GM12878 (cell line): ENCODE results near the gene CCDC190. TPM values are rescaled to one million over a fixed set of nuclear protein-coding genes. Genes with fewer than 3 reads are reported as not detected.

Source experiments
- ATAC-seq: fragments of 200-7000 bp; cut with Tn5 transposase; 3 replicates; pipeline ENCODE4 v1.9.1; 2020; ENCODE audit warnings: mild to moderate bottlenecking, moderate library complexity
- BruUV-seq: library from RNA; stranded (reverse); fragments of 400-500 nt; replicated peaks from 2 replicates; lab custom pipeline; 2021; lab: Mats Ljungman, UMichigan
- CTCF ChIA-PET: fragments of 300-600 bp; sonication (Branson Sonifier 250); formaldehyde crosslinking; extraction: SDS; loops from one replicate; lab custom pipeline; 2021; ENCODE audit warnings: inconsistent platforms; lab: Yijun Ruan, JAX
- POLR2A ChIA-PET: fragments of 350-600 bp; formaldehyde crosslinking; extraction: SDS; loops from one replicate; lab custom pipeline; 2021; ENCODE audit warnings: inconsistent platforms; lab: Charles Lee
- RAD21 ChIA-PET: fragments of 300-600 bp; sonication (Branson Sonifier 250); formaldehyde crosslinking; loops from one replicate; lab custom pipeline; 2023; ENCODE audit warnings: antibody characterized with exemption; ENCODE audit not compliant: unreplicated experiment; lab: Charles Lee
- SMC1A ChIA-PET: fragments of 300-600 bp; sonication (Branson Sonifier 250); formaldehyde crosslinking; loops from one replicate; lab custom pipeline; 2023; ENCODE audit not compliant: unreplicated experiment, uncharacterized antibody; lab: Charles Lee
- DNase-seq: peaks from one replicate; pipeline ENCODE4 v3.0.0-alpha.2; 2011; ENCODE audit warnings: low read depth, low spot score
- FAIRE-seq: peaks from 3 replicates; lab custom pipeline; 2011; peaks lifted over from hg19 to GRCh38; lab: Jason Lieb, UNC
- H2AFZ ChIP-seq: 2 replicates; pipeline ENCODE4 v1.6.0; 2011; ENCODE audit warnings: low read depth, low read length, control low read depth; ENCODE audit not compliant: control insufficient read depth
- H3K27ac ChIP-seq: 2 replicates; pipeline ENCODE4 v1.5.1; 2011; ENCODE audit warnings: control low read depth; ENCODE audit not compliant: control insufficient read depth, insufficient read depth
- H3K27me3 ChIP-seq, 2 experiments: replicated peaks in 1 of 2; 2 replicates each; pipeline versions ENCODE4 v1.6.0 to v1.6.1; 2011; ENCODE audit warnings: low read length in 1 of 2; ENCODE audit not compliant: control insufficient read depth in 2 of 2, insufficient read depth in 2 of 2
- H3K36me3 ChIP-seq, 2 experiments: 2 replicates each; pipeline ENCODE4 v1.5.1; 2011; ENCODE audit warnings: low read length in 1 of 2; ENCODE audit not compliant: control insufficient read depth in 2 of 2, insufficient read depth in 2 of 2
- H3K4me1 ChIP-seq: 2 replicates; pipeline ENCODE4 v1.6.1; 2011; ENCODE audit warnings: mild to moderate bottlenecking, low read length, moderate library complexity, mixed read lengths; ENCODE audit not compliant: control insufficient read depth, insufficient read depth
- H3K4me2 ChIP-seq: 2 replicates; pipeline ENCODE4 v1.6.0; 2011; ENCODE audit warnings: control low read depth; ENCODE audit not compliant: control insufficient read depth, insufficient read depth
- H3K4me3 ChIP-seq: fragments of 200-600 bp; sonication (generic); 2 replicates; pipeline ENCODE4 v1.5.1; 2016
- H3K79me2 ChIP-seq: 2 replicates; pipeline ENCODE4 v1.6.0; 2011; ENCODE audit warnings: low read length; ENCODE audit not compliant: control insufficient read depth, insufficient read depth
- H3K9ac ChIP-seq: 2 replicates; pipeline ENCODE4 v1.8.0; 2011; ENCODE audit warnings: low read length, control low read depth, mixed read lengths; ENCODE audit not compliant: control insufficient read depth, insufficient read depth
- H3K9me3 ChIP-seq: replicated peaks from 3 replicates; pipeline ENCODE4 v1.5.1; 2011; ENCODE audit warnings: mild to moderate bottlenecking, low read length; ENCODE audit not compliant: control insufficient read depth, insufficient read depth
- H4K20me1 ChIP-seq: 2 replicates; pipeline ENCODE4 v1.6.0; 2011; ENCODE audit not compliant: control insufficient read depth, insufficient read depth
- EP300 ChIP-seq, 2 experiments: fragments of 150-350 bp in 1 of 2; IDR thresholded peaks; 2 replicates each; pipeline ENCODE4 v1.6.1; 2011 to 2012; ENCODE audit warnings: low read depth in 2 of 2, low read length in 2 of 2, borderline replicate concordance in 1 of 2, improper control_type of control experiment in 1 of 2, inconsistent platforms in 1 of 2; ENCODE audit not compliant: control insufficient read depth in 1 of 2
- HDGF ChIP-seq: fragments of 450-650 bp; IDR thresholded peaks from 2 replicates; pipeline ENCODE4 v1.6.1; 2016; ENCODE audit warnings: antibody characterized with exemption
- PAX8 ChIP-seq: fragments of 450-650 bp; IDR thresholded peaks from 2 replicates; pipeline ENCODE4 v1.6.1; 2017; ENCODE audit warnings: mild to moderate bottlenecking, moderate library complexity
- TAF1 ChIP-seq: IDR thresholded peaks from 2 replicates; pipeline ENCODE4 v1.6.1; 2011; ENCODE audit warnings: mild to moderate bottlenecking, low read depth, low read length, borderline replicate concordance
- ZBED1 ChIP-seq: IDR thresholded peaks from 2 replicates; pipeline ENCODE4 v1.6.1; 2016; ENCODE audit warnings: borderline replicate concordance
- WGBS: methylation state at CpG from one replicate; pipeline ENCODE4 v1.1.6; 2016; ENCODE audit warnings: low lambda C conversion rate; ENCODE audit not compliant: insufficient replicate concordance, insufficient coverage; ENCODE audit errors: missing lambda C conversion rate; 5-methylcytosine and 5-hydroxymethylcytosine counted together
- in situ Hi-C: fragments of 300-500 bp; cut with MboI; formaldehyde crosslinking; loops from 9 replicates; pipeline ENCODE4 v1.14.3; 2018; ENCODE audit warnings: mixed read lengths
- intact Hi-C: fragments of 100-400 bp; cut with micrococcal nuclease; formaldehyde crosslinking; loops from one replicate; pipeline ENCODE4 v1.14.2; 2022; ENCODE audit not compliant: unreplicated experiment
- polyA plus RNA-seq, 11 experiments: library from polyadenylated mRNA; depleted of rRNA in 4 of 11; unstranded in 6 of 11; stranded (reverse) in 5 of 11; fragments of >200 nt; fragmentation: Nextera tagmentation in 4 of 11; fragmentation: Illumina TruSeq in 1 of 11; extraction: Ambion mirVana in 4 of 11; extraction: Trizol in 1 of 11; gene quantifications; 1 replicate in 1 of 11; 2 replicates in 10 of 11; pipeline versions ENCODE4 v1.2.1 to v1.2.3, GENCODE V29; 2011 to 2016; ENCODE audit warnings: inconsistent platforms in 2 of 11, missing spikeins in 2 of 11, low read depth in 1 of 11
- total RNA-seq, 4 experiments: library from RNA; depleted of rRNA in 3 of 4; stranded (reverse); fragments of >200 nt in 3 of 4; fragmentation: Illumina TruSeq in 1 of 4; extraction: Trizol in 1 of 4; gene quantifications; 2 replicates each; pipeline versions ENCODE4 v1.2.1 to v1.2.3, GENCODE V29; 2013 to 2021
- TF ChIP-seq, protein P1 (sequence below): fragments of 450-650 bp; IDR thresholded peaks from 2 replicates; pipeline ENCODE4 v1.6.1; 2017; ENCODE audit warnings: low read depth, mild to moderate bottlenecking, moderate library complexity
- TF ChIP-seq, protein P2 (sequence below): fragments of 450-650 bp; IDR thresholded peaks from 2 replicates; pipeline ENCODE4 v1.6.1; 2016; ENCODE audit warnings: mild to moderate bottlenecking

Gene CCDC190
- total and polyA plus RNA-seq, 10 of the 15 experiments (the other 5 are each of a cell fraction or from before 2014, with no cell fraction given): not detected

DNA sequence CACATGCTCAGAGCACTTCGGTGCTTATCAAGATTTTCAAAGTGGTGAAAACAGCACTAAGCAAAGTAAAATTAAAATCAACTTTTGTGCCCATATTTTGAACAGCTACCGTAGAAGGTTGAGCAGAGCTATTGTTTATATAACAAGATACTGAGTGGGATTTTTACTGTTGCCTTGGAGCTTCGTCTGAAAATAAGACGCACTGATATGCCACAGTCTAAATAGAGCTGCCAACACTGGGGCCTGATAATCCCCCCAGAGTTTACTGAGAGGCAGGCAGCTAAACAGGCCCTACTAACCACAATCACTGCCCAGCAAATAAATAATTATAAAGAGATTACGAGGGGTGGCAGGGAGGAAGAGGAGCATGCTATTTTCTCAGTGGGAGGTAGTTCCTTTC is 650 bp upstream of the CCDC190 start (continued):
- TF ChIP-seq, protein P1, sequence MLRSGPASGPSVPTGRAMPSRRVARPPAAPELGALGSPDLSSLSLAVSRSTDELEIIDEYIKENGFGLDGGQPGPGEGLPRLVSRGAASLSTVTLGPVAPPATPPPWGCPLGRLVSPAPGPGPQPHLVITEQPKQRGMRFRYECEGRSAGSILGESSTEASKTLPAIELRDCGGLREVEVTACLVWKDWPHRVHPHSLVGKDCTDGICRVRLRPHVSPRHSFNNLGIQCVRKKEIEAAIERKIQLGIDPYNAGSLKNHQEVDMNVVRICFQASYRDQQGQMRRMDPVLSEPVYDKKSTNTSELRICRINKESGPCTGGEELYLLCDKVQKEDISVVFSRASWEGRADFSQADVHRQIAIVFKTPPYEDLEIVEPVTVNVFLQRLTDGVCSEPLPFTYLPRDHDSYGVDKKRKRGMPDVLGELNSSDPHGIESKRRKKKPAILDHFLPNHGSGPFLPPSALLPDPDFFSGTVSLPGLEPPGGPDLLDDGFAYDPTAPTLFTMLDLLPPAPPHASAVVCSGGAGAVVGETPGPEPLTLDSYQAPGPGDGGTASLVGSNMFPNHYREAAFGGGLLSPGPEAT: no peak
- TF ChIP-seq EP300 (IDR thresholded peaks at IDR 0.05; ENCODE audit: borderline replicate concordance in 1 of 2, control insufficient read depth in 1 of 2, low read depth in 2 of 2, low read length in 2 of 2) (no peak), HDGF (no peak), TAF1 (no peak)
- TF ChIP-seq, all 136 proteins: peak for 0

- POLR2A ChIA-PET: no interaction called here
- TF ChIP-seq, protein P2, sequence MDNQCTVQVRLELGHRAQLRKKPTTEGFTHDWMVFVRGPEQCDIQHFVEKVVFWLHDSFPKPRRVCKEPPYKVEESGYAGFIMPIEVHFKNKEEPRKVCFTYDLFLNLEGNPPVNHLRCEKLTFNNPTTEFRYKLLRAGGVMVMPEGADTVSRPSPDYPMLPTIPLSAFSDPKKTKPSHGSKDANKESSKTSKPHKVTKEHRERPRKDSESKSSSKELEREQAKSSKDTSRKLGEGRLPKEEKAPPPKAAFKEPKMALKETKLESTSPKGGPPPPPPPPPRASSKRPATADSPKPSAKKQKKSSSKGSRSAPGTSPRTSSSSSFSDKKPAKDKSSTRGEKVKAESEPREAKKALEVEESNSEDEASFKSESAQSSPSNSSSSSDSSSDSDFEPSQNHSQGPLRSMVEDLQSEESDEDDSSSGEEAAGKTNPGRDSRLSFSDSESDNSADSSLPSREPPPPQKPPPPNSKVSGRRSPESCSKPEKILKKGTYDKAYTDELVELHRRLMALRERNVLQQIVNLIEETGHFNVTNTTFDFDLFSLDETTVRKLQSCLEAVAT: no peak
- TF ChIP-seq PAX8: no peak
- TF ChIP-seq ZBED1: no peak
These were observed 1.8 kb downstream of the CCDC190 start for GRCh38 chr1:162859191-162859590.

More at GRCh38 chr1:162859191-162859590, 1.8 kb downstream of the CCDC190 start:
- H3K27ac ChIP-seq: no peak overlapping the region
- in situ Hi-C loops: loop anchor here (5.0 to 10.0 kb wide), 2 partner anchors 316 to 458 kb away; no protein-coding TSS in a partner anchor
- no peak overlapping the region for H3K4me2 ChIP-seq
- ChIA-PET SMC1A (interaction anchor here (1.1 to 1.4 kb wide), 2 partner anchors 457 to 466 kb away, joined by 3 to 4 read pairs; no protein-coding TSS in a partner anchor), RAD21 (no interaction called here), CTCF (interaction anchor here (1.5 to 3.6 kb wide), 2 partner anchors 11 to 457 kb away, joined by 6 to 25 read pairs; no protein-coding TSS in a partner anchor)
- FAIRE-seq (no peak), ATAC-seq (no peak), DNase-seq (no peak)
- no peaks in the 10 kb centered on the region for H4K20me1 ChIP-seq
- no peak overlapping the region for H3K4me3 ChIP-seq
- no peaks in the 10 kb centered on the region for H3K79me2 ChIP-seq
- no peaks in the 10 kb centered on the region for H3K4me1 ChIP-seq
- no peak overlapping the region for H2AFZ ChIP-seq
- no TSS peak for BruUV-seq
- 79% methylated on average over 1 of the region's 1 CpG for WGBS
- no peak overlapping the region for H3K9ac ChIP-seq
- H3K9me3 ChIP-seq: no peaks in the 10 kb centered on the region
- intact Hi-C loops: no loop called here
- H3K36me3 ChIP-seq: no peaks in the 10 kb centered on the region
- H3K27me3 ChIP-seq: peaks cover 0 to 1% of the 10 kb centered on the region in 2 experiments; a peak in 1 of 4 replicates
